ENCODE measurements around the gene RAB31.

DNA sequence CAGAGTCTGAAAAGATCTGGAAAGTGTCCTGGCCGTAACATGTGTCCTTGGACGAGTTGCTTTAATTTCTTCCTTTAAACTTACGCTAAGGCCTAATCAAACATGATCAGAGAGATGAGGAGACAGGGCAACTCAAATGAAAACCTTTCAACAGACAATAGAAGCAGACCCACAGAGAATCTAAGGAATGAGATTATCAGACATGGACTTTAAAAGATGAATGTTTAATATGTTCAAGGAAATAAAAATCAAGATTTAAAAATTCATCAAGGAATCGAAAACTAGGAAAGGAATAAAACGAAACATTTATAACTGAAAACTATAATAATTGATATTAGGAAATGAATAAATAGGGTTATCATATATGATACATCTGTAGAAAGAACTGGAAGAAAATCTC is 55.1 kb downstream of the RAB31 start:
- no peak for TF ChIP-seq EZH2 (IDR thresholded peaks at IDR 0.05; ENCODE audit: borderline replicate concordance, low read depth, low read length, severe bottlenecking)
- TF ChIP-seq, protein P1, sequence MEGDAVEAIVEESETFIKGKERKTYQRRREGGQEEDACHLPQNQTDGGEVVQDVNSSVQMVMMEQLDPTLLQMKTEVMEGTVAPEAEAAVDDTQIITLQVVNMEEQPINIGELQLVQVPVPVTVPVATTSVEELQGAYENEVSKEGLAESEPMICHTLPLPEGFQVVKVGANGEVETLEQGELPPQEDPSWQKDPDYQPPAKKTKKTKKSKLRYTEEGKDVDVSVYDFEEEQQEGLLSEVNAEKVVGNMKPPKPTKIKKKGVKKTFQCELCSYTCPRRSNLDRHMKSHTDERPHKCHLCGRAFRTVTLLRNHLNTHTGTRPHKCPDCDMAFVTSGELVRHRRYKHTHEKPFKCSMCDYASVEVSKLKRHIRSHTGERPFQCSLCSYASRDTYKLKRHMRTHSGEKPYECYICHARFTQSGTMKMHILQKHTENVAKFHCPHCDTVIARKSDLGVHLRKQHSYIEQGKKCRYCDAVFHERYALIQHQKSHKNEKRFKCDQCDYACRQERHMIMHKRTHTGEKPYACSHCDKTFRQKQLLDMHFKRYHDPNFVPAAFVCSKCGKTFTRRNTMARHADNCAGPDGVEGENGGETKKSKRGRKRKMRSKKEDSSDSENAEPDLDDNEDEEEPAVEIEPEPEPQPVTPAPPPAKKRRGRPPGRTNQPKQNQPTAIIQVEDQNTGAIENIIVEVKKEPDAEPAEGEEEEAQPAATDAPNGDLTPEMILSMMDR (IDR thresholded peaks at IDR 0.05; ENCODE audit: borderline replicate concordance, extremely low read depth, low read length, poor library complexity, severe bottlenecking) = no peak

All from DND-41 (cell line).